C4-2B (cell line): Measurements from ENCODE around the gene PTRH2.

Experiments used
- H3K27ac ChIP-seq: fragments of 450-650 bp; 2 replicates; pipeline ENCODE4 v1.5.1; 2017
- ZFX ChIP-seq: fragments of 450-650 bp; IDR thresholded peaks from 2 replicates; pipeline ENCODE4 v1.6.1; 2017
- TF ChIP-seq, protein P1 (sequence below): fragments of 450-650 bp; conservative IDR thresholded peaks from 2 replicates; pipeline ENCODE4 v1.5.1; 2017; ENCODE audit warnings: mild to moderate bottlenecking

PTRH2 gene

DNA sequence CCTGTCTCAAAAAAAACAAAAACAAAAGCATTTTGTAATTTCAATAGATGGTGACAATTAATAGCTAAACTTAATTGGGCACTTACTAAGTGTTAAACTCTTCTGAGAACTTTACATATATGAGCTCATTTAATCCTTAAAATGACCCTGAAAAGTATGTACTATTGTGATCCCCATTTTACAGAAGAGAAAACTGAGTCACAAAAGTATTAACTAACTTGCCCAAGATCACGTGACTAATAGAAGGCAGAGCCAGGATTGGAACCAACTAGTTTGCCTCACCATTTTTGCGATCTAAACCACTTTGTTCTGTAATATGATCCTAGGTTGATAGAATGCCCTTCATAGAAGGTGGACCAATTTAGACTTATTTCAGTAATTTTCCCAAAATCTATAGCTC is 26.5 kb upstream of the PTRH2 start:
- no peak overlapping the region for H3K27ac ChIP-seq
- TF ChIP-seq, protein P1, sequence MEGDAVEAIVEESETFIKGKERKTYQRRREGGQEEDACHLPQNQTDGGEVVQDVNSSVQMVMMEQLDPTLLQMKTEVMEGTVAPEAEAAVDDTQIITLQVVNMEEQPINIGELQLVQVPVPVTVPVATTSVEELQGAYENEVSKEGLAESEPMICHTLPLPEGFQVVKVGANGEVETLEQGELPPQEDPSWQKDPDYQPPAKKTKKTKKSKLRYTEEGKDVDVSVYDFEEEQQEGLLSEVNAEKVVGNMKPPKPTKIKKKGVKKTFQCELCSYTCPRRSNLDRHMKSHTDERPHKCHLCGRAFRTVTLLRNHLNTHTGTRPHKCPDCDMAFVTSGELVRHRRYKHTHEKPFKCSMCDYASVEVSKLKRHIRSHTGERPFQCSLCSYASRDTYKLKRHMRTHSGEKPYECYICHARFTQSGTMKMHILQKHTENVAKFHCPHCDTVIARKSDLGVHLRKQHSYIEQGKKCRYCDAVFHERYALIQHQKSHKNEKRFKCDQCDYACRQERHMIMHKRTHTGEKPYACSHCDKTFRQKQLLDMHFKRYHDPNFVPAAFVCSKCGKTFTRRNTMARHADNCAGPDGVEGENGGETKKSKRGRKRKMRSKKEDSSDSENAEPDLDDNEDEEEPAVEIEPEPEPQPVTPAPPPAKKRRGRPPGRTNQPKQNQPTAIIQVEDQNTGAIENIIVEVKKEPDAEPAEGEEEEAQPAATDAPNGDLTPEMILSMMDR, result no peak
- TF ChIP-seq ZFX, result no peak

DNA sequence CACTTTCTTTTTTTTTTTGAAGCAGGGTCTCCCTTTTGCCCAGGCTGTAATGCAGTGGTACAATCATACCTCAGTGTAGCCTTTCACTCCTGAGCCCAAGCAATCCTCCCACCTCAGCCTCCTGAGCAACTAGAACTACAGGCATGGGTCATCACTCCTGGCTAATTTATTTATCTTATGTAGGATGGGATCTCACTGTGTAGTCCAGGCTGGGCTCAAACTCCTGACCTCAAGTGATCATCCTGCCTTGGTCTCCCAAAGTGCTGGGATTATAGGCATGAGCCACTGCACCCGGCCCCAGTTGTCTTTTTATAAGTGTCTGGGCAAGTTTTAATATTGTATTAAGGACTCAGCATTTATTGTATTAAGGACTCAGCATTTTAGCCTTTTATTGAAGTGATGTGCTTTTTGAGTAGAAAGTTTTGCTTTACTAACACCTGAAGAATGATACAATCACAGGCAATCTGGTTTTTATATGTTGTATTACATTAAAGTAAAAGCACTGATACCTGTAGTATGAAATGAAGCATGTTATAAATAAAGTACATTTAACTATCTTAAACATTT is 23.1 kb upstream of the PTRH2 start:
- H3K27ac ChIP-seq, result peak overlapping the region; percentile 90
- no peak for TF ChIP-seq ZFX
- TF ChIP-seq, protein P1, result no peak

DNA sequence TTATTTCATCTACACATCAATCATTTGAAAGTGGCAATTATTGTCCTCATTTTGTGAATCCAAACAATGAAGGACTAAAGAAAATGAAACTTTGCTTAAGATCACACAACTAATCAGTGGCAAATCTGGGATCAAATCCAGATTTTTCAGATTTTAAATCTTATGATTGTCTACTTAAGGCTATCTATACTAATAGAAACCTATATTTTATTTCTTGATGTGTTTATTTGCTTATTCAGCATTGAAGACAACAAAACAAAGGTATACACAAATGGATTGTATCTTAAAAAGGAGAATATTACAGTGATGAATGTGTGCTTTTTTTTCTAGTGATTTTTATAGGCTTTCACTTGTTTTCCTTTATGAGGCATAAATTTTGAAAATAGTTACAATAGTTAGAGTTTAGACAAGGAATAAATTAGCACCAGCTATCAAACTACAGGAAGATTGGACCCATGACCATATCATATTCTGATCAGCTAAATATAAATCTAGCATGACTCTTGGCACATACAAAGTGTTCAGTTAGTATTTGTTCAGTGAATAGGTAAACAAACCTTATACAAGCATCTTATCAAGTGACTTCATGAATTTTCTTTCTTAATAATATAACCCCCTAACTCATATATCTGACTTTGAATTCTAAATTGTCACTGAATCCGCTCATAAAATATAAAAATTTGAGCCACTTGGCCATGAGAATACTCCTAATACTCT is 20.7 kb upstream of the PTRH2 start:
- no peak for TF ChIP-seq ZFX
- TF ChIP-seq, protein P1, result no peak
- peak overlapping the region; percentile 50 for H3K27ac ChIP-seq

DNA sequence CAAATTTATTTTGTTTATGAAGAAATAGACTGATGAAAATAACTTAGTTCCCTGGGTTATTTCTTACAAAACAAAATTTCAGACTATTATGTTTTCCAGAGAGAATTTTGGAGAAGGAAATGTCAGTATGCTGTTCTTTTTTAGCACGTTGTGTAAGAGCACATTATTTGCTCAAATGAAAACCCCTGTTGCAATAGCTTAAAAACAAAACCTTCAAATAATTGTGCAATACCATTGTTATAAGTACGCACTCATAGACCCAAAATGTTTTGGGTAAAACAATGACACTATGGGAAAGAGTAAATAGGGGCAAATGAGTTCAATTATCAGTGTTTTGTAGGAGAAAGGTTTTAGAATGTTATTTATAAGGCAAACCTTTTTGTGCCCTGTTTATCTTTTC is 18.5 kb upstream of the PTRH2 start:
- TF ChIP-seq ZFX, result no peak
- TF ChIP-seq, protein P1, result no peak

DNA sequence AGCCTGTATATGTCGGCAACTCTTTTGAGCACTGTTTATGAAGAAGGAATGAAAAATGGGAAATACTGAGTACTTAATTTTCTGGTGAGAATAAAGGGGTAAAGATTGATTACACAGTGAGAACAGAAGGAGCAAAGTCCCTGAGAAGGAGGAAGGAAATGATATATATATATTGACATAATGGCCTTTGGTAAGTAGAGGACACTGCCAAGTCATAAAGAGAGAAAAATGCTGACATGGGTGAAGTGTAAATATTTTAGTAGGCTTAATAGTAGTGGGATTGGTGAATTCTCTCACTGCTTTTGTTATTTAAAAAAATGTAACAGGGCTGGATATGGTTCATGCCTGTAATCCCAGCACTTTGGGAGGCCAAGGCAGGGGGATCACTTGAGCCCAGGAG is 16.4 kb upstream of the PTRH2 start:
- TF ChIP-seq, protein P1, result no peak
- no peak for TF ChIP-seq ZFX
- peak overlapping the region; percentile 98 for H3K27ac ChIP-seq

More for the DNA sequence above, 18.5 kb upstream of the PTRH2 start:
- H3K27ac ChIP-seq, result no peak overlapping the region

DNA sequence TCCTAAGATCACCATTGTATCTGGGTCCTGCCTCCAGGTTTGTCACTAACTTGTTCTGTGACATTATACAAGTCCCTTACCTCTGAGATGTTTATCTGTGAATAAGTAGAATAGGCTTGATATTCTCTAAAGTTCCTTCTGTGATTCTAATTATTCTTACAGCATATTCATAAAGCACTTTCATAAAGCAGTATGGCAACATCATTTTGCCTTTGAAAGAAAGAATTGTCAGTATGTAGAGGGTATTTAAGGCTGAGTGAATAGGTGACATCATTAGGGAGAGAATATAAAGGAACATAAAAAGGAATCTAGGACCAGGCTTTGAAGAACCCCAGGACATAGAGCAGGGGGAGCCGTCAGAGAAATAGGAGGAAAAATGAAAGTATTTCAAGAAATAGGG is 15.8 kb upstream of the PTRH2 start:
- TF ChIP-seq ZFX, result no peak
- TF ChIP-seq, protein P1, result no peak
- H3K27ac ChIP-seq, result peak overlapping the region; percentile 82

DNA sequence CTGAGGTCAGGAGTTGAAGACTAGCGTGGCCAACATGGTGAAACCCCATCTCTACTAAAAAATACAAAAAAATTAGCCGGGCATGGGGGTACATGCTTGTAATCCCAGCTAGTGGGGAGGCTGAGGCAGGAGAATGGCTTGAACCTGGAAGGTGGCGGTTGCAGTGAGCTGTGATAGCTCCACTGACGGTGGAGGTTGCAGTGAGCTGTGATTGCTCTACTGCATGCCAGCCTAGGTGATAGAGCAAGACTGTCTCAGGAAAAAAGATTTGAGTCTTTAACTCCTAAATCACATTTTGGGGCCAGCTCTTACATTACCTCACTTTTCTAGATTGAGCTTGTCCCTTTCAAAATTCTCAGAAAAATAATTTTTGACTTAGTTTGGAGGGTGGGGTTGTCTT is 15.4 kb upstream of the PTRH2 start:
- peak overlapping the region; percentile 82 for H3K27ac ChIP-seq

More for the DNA sequence above, 15.4 kb upstream of the PTRH2 start:
- TF ChIP-seq, protein P1, result no peak
- no peak for TF ChIP-seq ZFX
